ENCODE measurements around the gene PHF20.
"Not testable (repeated sequence)": the region's sequence is repeated elsewhere in the genome, so short reads cannot be mapped to it uniquely, and the experiment has no call there.

PHF20 gene

DNA sequence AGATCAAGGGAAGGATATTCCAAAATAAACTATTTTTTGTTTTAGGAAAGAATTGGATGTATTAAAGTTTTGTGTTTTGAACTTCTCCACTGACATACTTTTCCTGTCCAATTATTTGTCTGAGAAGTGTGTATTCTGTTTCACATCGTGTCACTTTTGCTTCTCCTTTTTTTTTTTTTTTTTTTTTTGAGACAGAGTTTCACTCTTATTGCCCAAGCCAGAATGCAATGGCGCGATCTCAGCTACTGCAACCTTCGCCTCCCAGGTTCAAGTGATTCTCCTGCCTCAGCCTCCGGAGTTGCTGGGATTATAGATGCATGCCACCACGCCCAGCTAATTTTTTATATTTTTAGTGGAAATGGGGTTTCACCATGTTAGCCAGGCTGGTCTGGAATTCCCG is 123.7 kb downstream of the PHF20 start:
- not testable (repeated sequence) for H3K9me3 ChIP-seq (ENCODE audit: control insufficient read depth in 2 of 2, low read length in 2 of 2); H3K9ac ChIP-seq (ENCODE audit: low read depth in 1 of 2, low read length in 2 of 2); H3K27me3 ChIP-seq (ENCODE audit: control insufficient read depth in 2 of 2, insufficient read depth in 2 of 2, low read length in 2 of 2); H3K4me1 ChIP-seq (ENCODE audit: control insufficient read depth in 2 of 2, insufficient read depth in 2 of 2, low read length in 2 of 2); H3K4me3 ChIP-seq (ENCODE audit: low read length in 2 of 2); H3K27ac ChIP-seq (ENCODE audit: low read depth in 2 of 2, low read length in 2 of 2)
- peaks cover 2 to 11% of the 10 kb centered on the region in 2 donors for H3K36me3 ChIP-seq (ENCODE audit: control insufficient read depth in 2 of 2, insufficient read depth in 2 of 2, low read length in 2 of 2)

DNA sequence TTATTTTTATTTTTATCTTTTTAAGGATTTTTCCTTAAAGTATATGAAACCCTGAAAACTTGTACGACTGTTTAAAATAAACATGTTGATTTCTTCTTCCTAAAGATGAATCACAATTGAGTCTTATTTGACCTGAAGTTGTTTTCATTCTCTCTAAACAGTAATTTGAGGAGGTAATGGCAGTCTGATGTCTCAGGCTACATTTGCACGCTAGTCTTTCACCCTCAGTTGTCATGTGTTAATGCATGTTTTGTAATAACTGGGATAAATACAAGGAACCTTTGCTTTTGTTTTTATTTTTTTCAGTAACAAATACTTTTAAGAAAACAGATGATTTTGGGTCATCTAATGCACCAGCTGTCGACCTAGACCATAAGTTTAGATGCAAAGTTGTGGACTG is 127.2 kb downstream of the PHF20 start:
- no peaks in the 10 kb centered on the region for H3K9me3 ChIP-seq (ENCODE audit: control insufficient read depth in 2 of 2, low read length in 2 of 2)
- H3K9ac ChIP-seq (ENCODE audit: low read depth in 1 of 2, low read length in 2 of 2), result no peak overlapping the region
- no peaks in the 10 kb centered on the region for H3K27me3 ChIP-seq (ENCODE audit: control insufficient read depth in 2 of 2, insufficient read depth in 2 of 2, low read length in 2 of 2)
- H3K4me3 ChIP-seq (ENCODE audit: low read length in 2 of 2), result no peak overlapping the region
- no peak overlapping the region for H3K27ac ChIP-seq (ENCODE audit: low read depth in 2 of 2, low read length in 2 of 2)
- peaks cover 7 to 16% of the 10 kb centered on the region in 2 donors for H3K36me3 ChIP-seq (ENCODE audit: control insufficient read depth in 2 of 2, insufficient read depth in 2 of 2, low read length in 2 of 2)
- H3K4me1 ChIP-seq (ENCODE audit: control insufficient read depth in 2 of 2, insufficient read depth in 2 of 2, low read length in 2 of 2), result no peaks in the 10 kb centered on the region

DNA sequence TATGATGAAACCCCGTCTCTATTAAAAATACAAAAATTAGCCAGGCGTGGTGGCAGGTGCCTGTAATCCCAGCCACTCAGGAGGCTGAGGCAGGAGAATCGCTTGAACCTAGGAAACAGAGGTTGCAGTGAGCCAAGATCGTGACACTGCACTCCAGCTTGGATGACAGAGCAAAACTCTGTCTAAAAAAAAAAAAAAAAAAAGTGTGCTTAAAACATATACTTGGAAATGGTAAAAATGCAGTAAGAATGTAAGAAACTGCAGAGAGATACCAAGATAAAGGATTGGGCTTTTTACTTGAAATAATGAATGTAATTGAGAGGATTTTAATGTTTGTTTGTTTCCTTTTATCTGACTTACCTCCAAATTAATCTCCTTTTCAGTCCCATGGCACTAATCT is 129.4 kb downstream of the PHF20 start:
- H3K9me3 ChIP-seq (ENCODE audit: control insufficient read depth in 2 of 2, low read length in 2 of 2); H3K27ac ChIP-seq (ENCODE audit: low read depth in 2 of 2, low read length in 2 of 2); H3K27me3 ChIP-seq (ENCODE audit: control insufficient read depth in 2 of 2, insufficient read depth in 2 of 2, low read length in 2 of 2); H3K4me1 ChIP-seq (ENCODE audit: control insufficient read depth in 2 of 2, insufficient read depth in 2 of 2, low read length in 2 of 2); H3K4me3 ChIP-seq (ENCODE audit: low read length in 2 of 2); H3K9ac ChIP-seq (ENCODE audit: low read depth in 1 of 2, low read length in 2 of 2): not testable (repeated sequence)
- H3K36me3 ChIP-seq (ENCODE audit: control insufficient read depth in 2 of 2, insufficient read depth in 2 of 2, low read length in 2 of 2), result peaks cover 7 to 14% of the 10 kb centered on the region in 2 donors

DNA sequence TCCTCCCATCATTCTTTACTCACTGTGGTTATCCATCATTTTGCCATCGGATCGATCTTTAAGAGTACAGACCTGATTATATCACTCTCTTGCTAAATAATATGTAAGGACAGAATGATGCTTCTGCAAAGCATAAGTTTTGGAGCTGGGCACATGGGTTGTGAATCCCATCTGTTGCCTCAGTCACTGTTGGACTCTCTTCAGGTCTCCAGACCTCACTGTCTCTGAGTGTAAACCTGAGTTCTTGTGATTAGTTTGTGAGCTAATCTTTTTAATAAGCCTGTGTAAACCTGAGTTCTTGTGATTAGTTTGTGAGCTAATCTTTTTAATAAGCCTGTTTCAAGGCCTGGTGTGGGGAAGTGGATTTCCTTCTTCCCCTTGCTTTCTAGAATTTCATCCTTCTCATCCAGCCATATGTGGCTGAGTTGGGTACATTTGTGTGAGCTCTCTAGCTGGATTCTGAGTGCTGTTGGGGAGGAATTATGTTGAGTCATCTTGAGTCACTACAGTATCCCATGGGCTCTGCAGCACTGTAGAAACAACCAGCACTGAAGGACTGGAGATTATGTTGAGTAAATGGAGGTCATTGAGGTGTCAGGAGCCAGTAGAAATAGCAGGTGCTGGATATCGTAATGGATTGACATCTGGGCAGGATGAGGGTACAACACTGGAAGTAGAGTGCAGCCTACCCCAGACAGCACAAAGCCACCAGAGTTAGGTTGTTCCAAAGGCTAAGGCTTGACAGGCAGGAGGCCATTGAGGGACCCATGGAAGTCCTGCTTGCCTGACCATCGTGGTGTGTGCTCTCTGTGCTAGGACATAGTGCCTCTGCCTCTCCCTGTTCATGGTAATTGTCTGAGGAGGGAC is 130.1 kb downstream of the PHF20 start:
- H3K36me3 ChIP-seq (ENCODE audit: control insufficient read depth in 2 of 2, insufficient read depth in 2 of 2, low read length in 2 of 2), result peaks cover 7 to 14% of the 10 kb centered on the region in 2 donors
- no peak overlapping the region for H3K9ac ChIP-seq (ENCODE audit: low read depth in 1 of 2, low read length in 2 of 2)
- H3K27me3 ChIP-seq (ENCODE audit: control insufficient read depth in 2 of 2, insufficient read depth in 2 of 2, low read length in 2 of 2), result no peaks in the 10 kb centered on the region
- H3K4me3 ChIP-seq (ENCODE audit: low read length in 2 of 2), result no peak overlapping the region
- no peaks in the 10 kb centered on the region for H3K9me3 ChIP-seq (ENCODE audit: control insufficient read depth in 2 of 2, low read length in 2 of 2)
- no peak overlapping the region for H3K27ac ChIP-seq (ENCODE audit: low read depth in 2 of 2, low read length in 2 of 2)
- no peaks in the 10 kb centered on the region for H3K4me1 ChIP-seq (ENCODE audit: control insufficient read depth in 2 of 2, insufficient read depth in 2 of 2, low read length in 2 of 2)

DNA sequence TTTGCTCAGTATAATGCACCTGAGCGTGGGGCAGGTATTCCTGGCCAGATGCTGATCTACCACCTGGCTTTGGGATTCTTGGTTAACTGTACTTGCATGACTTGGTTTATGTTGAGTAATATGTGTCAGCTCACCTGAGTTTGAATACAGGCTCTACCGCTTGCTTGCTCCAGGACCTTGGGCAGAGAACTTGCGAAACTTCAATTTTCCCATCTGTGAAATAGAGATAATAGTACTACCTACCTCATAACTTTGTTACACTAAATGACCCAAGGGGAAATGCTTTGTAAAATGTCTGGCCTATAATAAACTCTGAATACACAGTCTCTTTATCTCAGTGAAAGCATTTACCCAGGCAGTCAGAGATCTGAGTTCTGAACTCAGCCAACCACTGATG is 130.7 kb downstream of the PHF20 start:
- Histone ChIP-seq H3K27me3 (ENCODE audit: control insufficient read depth in 2 of 2, insufficient read depth in 2 of 2, low read length in 2 of 2) (no peaks in the 10 kb centered on the region), H3K36me3 (ENCODE audit: control insufficient read depth in 2 of 2, insufficient read depth in 2 of 2, low read length in 2 of 2) (peaks cover 7 to 14% of the 10 kb centered on the region in 2 donors), H3K4me3 (ENCODE audit: low read length in 2 of 2) (no peak overlapping the region), H3K9me3 (ENCODE audit: control insufficient read depth in 2 of 2, low read length in 2 of 2) (no peaks in the 10 kb centered on the region), H3K27ac (ENCODE audit: low read depth in 2 of 2, low read length in 2 of 2) (no peak overlapping the region), H3K9ac (ENCODE audit: low read depth in 1 of 2, low read length in 2 of 2) (no peak overlapping the region), H3K4me1 (ENCODE audit: control insufficient read depth in 2 of 2, insufficient read depth in 2 of 2, low read length in 2 of 2) (no peaks in the 10 kb centered on the region)

DNA sequence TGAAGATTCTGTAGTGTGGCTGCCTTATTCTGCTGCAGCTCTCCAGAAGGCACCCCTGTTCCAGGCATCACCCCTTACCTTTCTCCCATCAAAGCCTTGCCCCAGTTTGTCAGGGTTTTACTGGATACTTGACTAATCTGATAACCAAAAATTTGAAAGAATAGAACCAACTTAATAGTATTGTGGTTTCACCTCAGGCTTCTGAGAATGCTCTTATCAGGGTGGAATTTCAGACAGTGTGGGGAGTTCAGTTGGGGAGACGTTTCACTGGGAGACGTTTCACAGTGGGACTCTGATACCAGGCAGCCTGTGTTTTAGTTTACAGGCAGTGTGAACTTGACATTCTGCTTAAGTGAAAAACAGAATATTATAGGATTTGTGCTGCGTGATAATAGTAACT is 132.0 kb downstream of the PHF20 start:
- peaks cover 12 to 14% of the 10 kb centered on the region in 2 donors for H3K36me3 ChIP-seq (ENCODE audit: control insufficient read depth in 2 of 2, insufficient read depth in 2 of 2, low read length in 2 of 2)
- H3K4me3 ChIP-seq (ENCODE audit: low read length in 2 of 2), result no peak overlapping the region
- H3K9me3 ChIP-seq (ENCODE audit: control insufficient read depth in 2 of 2, low read length in 2 of 2), result no peaks in the 10 kb centered on the region
- no peak overlapping the region for H3K9ac ChIP-seq (ENCODE audit: low read depth in 1 of 2, low read length in 2 of 2)
- no peaks in the 10 kb centered on the region for H3K27me3 ChIP-seq (ENCODE audit: control insufficient read depth in 2 of 2, insufficient read depth in 2 of 2, low read length in 2 of 2)
- H3K27ac ChIP-seq (ENCODE audit: low read depth in 2 of 2, low read length in 2 of 2), result no peak overlapping the region
- no peaks in the 10 kb centered on the region for H3K4me1 ChIP-seq (ENCODE audit: control insufficient read depth in 2 of 2, insufficient read depth in 2 of 2, low read length in 2 of 2)

DNA sequence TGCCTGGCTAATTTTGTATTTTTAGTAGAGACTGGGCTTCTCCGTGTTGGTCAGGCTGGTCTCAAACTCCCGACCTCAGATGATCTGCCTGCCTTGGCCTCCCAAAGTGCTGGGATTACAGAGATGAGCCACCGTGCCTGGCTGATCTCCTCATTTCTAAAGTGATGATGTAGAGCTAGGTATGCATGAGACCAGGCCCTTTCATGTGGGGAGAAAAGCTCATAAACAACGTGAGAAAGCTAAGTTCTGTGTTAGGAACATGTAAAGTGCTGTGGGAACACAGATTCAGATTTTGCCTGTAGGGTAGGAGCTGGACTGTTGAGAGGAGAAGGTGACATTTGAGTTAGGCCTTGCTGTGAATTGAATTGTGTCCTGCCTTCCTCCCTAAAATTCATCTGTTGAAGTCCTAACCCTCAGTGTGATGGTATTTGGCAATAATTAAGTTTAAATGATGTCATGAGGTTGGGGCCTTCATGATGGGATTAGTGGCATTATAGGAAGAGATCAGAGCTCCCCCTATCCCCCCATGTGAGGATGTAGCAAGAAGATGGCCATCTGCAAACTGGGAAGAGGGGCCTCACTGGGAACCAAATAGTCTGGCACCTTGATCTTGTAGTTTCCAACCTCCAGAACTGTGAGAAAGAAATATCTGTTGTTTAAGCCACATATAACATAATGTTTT is 133.3 kb downstream of the PHF20 start:
- H3K27ac ChIP-seq (ENCODE audit: low read depth in 2 of 2, low read length in 2 of 2), result no peak overlapping the region
- no peak overlapping the region for H3K4me3 ChIP-seq (ENCODE audit: low read length in 2 of 2)
- no peaks in the 10 kb centered on the region for H3K4me1 ChIP-seq (ENCODE audit: control insufficient read depth in 2 of 2, insufficient read depth in 2 of 2, low read length in 2 of 2)
- H3K27me3 ChIP-seq (ENCODE audit: control insufficient read depth in 2 of 2, insufficient read depth in 2 of 2, low read length in 2 of 2), result no peaks in the 10 kb centered on the region
- H3K9me3 ChIP-seq (ENCODE audit: control insufficient read depth in 2 of 2, low read length in 2 of 2), result no peaks in the 10 kb centered on the region
- no peak overlapping the region for H3K9ac ChIP-seq (ENCODE audit: low read depth in 1 of 2, low read length in 2 of 2)
- H3K36me3 ChIP-seq (ENCODE audit: control insufficient read depth in 2 of 2, insufficient read depth in 2 of 2, low read length in 2 of 2), result peaks cover 8 to 10% of the 10 kb centered on the region in 2 donors

DNA sequence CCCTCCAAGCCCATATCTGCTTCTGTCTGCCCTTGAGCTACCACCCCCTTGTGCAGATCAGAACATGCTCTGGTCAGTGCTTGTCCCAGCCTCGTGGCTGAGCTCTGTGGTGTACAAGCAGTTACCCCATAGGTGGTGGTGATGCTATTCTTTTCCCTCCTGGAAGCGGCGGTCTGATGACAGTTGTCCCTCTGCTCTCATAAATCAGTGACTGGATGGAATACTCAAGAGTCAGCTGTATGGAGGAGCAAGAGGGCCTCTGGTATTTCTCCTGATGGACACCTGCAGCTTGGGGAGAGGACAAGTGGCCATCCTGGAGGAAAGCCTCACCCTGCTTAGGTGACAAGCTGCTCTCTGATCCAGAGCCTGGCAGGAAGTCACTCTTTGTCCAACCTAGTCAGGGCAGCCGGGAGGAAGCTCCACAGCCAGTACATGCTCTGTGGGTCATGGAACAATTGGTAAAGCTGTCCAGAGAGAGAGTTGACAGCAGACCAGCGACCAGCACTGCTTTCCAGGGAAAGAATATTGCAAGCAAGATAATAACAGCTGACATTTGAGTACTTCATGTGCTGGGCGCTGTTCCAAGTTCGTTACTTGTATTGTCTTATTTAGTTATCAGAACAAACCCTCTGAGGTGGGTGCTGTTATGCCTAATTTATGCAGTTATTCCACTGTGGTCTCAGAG is 135.3 kb downstream of the PHF20 start:
- no peak overlapping the region for H3K9ac ChIP-seq (ENCODE audit: low read depth in 1 of 2, low read length in 2 of 2)
- peaks cover 8 to 10% of the 10 kb centered on the region in 2 donors for H3K36me3 ChIP-seq (ENCODE audit: control insufficient read depth in 2 of 2, insufficient read depth in 2 of 2, low read length in 2 of 2)
- no peaks in the 10 kb centered on the region for H3K4me1 ChIP-seq (ENCODE audit: control insufficient read depth in 2 of 2, insufficient read depth in 2 of 2, low read length in 2 of 2)
- no peak overlapping the region for H3K27ac ChIP-seq (ENCODE audit: low read depth in 2 of 2, low read length in 2 of 2)
- H3K27me3 ChIP-seq (ENCODE audit: control insufficient read depth in 2 of 2, insufficient read depth in 2 of 2, low read length in 2 of 2), result no peaks in the 10 kb centered on the region
- H3K9me3 ChIP-seq (ENCODE audit: control insufficient read depth in 2 of 2, low read length in 2 of 2), result no peaks in the 10 kb centered on the region
- no peak overlapping the region for H3K4me3 ChIP-seq (ENCODE audit: low read length in 2 of 2)

DNA sequence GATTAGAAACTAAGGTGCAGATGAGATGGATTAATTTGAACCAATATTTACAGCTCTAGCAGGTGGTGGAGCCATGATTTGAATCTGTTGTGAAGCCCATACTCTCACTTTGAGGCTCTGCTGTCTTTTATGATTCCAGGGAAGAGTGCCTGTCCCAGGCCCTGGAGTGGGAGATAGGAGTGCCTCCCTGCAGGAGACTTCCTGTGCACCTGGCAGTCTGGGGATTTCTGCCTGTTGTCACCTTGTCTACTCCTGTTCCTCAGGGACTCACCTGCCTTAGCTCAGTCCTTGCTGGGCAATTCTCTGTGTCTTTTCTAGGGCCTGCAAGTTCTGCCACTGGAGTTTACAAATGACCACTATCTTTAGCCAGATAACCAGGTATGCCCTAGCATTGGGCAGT is 136.2 kb downstream of the PHF20 start:
- peaks cover 10 to 11% of the 10 kb centered on the region in 2 donors for H3K36me3 ChIP-seq (ENCODE audit: control insufficient read depth in 2 of 2, insufficient read depth in 2 of 2, low read length in 2 of 2)
- H3K4me1 ChIP-seq (ENCODE audit: control insufficient read depth in 2 of 2, insufficient read depth in 2 of 2, low read length in 2 of 2), result no peaks in the 10 kb centered on the region
- no peak overlapping the region for H3K27ac ChIP-seq (ENCODE audit: low read depth in 2 of 2, low read length in 2 of 2)
- no peaks in the 10 kb centered on the region for H3K27me3 ChIP-seq (ENCODE audit: control insufficient read depth in 2 of 2, insufficient read depth in 2 of 2, low read length in 2 of 2)
- H3K4me3 ChIP-seq (ENCODE audit: low read length in 2 of 2), result no peak overlapping the region
- no peak overlapping the region for H3K9ac ChIP-seq (ENCODE audit: low read depth in 1 of 2, low read length in 2 of 2)
- H3K9me3 ChIP-seq (ENCODE audit: control insufficient read depth in 2 of 2, low read length in 2 of 2), result no peaks in the 10 kb centered on the region

DNA sequence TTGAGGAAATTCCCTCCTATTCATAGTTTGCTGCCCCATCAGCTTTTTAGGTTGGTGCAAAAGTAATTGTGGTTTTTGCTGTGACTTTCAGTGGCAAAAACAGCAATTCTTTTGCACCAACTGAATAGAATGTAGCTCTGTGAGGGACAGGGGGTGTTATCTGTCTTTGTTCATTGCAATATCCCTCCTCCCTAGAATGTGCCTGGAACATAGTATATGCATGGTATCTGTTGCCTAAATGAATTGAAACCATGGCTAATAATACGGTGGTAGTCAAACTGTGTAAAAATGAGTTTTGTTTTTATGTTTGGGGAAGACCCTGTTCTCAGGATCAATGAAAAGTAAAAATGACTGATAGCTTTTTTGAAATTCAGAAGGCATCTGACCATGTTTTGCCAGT is 137.4 kb downstream of the PHF20 start:
- Histone ChIP-seq H3K27me3 (ENCODE audit: control insufficient read depth in 2 of 2, insufficient read depth in 2 of 2, low read length in 2 of 2) (no peaks in the 10 kb centered on the region), H3K4me3 (ENCODE audit: low read length in 2 of 2) (no peak overlapping the region), H3K27ac (ENCODE audit: low read depth in 2 of 2, low read length in 2 of 2) (no peak overlapping the region), H3K4me1 (ENCODE audit: control insufficient read depth in 2 of 2, insufficient read depth in 2 of 2, low read length in 2 of 2) (no peaks in the 10 kb centered on the region), H3K9ac (ENCODE audit: low read depth in 1 of 2, low read length in 2 of 2) (no peak overlapping the region), H3K36me3 (ENCODE audit: control insufficient read depth in 2 of 2, insufficient read depth in 2 of 2, low read length in 2 of 2) (peaks cover 10 to 18% of the 10 kb centered on the region in 2 donors), H3K9me3 (ENCODE audit: control insufficient read depth in 2 of 2, low read length in 2 of 2) (no peaks in the 10 kb centered on the region)
